A549 (cell line): ENCODE data around the gene USP6NL. TPM values are rescaled to one million over a fixed set of nuclear protein-coding genes. Genes with fewer than 3 reads are reported as not detected.

Experiments
- ATAC-seq, 2 experiments: fragments of 200-7000 bp in 1 of 2; fragments of >200 bp in 1 of 2; cut with Nextera tagmentation in 1 of 2; cut with Tn5 transposase in 1 of 2; 3 replicates each; pipeline versions ENCODE4 v1.8.0 to v1.9.1; 2018 to 2020; ENCODE audit warnings: mild to moderate bottlenecking in 1 of 2, moderate library complexity in 1 of 2
- CTCF ChIA-PET: fragments of 300-600 bp; sonication (Branson Sonifier 250); formaldehyde crosslinking; extraction: SDS; loops from one replicate; lab custom pipeline; 2021; ENCODE audit warnings: antibody characterized with exemption, inconsistent platforms; lab: Yijun Ruan, JAX
- POLR2A ChIA-PET: fragments of 350-600 bp; formaldehyde crosslinking; extraction: SDS; loops from one replicate; lab custom pipeline; 2021; ENCODE audit warnings: antibody characterized with exemption, inconsistent platforms; lab: Yijun Ruan, JAX
- DNase-seq, 2 experiments: peaks; one replicate each; pipeline versions ENCODE4 v3.0.0 to v3.0.0-alpha.2; 2011 to 2016; ENCODE audit warnings: low read depth in 1 of 2, low spot score in 1 of 2
- FAIRE-seq: peaks from 2 replicates; lab custom pipeline; 2011; peaks lifted over from hg19 to GRCh38; lab: Jason Lieb, UNC
- H3K27ac ChIP-seq, 2 experiments: fragments of >200 bp; sonication (Bioruptor Twin); formaldehyde crosslinking; 3 replicates each; pipeline ENCODE4 v1.5.1; 2016 to 2017
- H3K4me1 ChIP-seq: fragments of >200 bp; sonication (Bioruptor Twin); formaldehyde crosslinking; 3 replicates; pipeline ENCODE4 v1.6.1; 2016
- H3K4me2 ChIP-seq: fragments of >200 bp; sonication (Bioruptor Twin); formaldehyde crosslinking; 3 replicates; pipeline ENCODE4 v1.6.1; 2016
- H3K4me3 ChIP-seq: fragments of >200 bp; sonication (Bioruptor Twin); formaldehyde crosslinking; 3 replicates; pipeline ENCODE4 v1.5.1; 2016
- H3K9me3 ChIP-seq: fragments of >200 bp; sonication (Bioruptor Twin); formaldehyde crosslinking; 3 replicates; pipeline ENCODE4 v1.6.1; 2016
- ATOH8 ChIP-seq: fragments of 250-450 bp; sonication (Bioruptor Pico); IDR thresholded peaks from 2 replicates; pipeline ENCODE4 v1.5.0; 2020; ENCODE audit warnings: low read depth, mild to moderate bottlenecking, moderate library complexity
- BHLHE40 ChIP-seq: IDR thresholded peaks from 2 replicates; pipeline ENCODE4 v1.6.1; 2012; ENCODE audit warnings: low read depth, low read length, inconsistent platforms
- CBX8 ChIP-seq: fragments of 200-600 bp; sonication (generic); IDR thresholded peaks from 2 replicates; pipeline ENCODE4 v1.6.1; 2016
- CHD4 ChIP-seq: fragments of 200-600 bp; sonication (generic); IDR thresholded peaks from 2 replicates; pipeline ENCODE4 v1.6.1; 2016; ENCODE audit warnings: antibody characterized with exemption, mild to moderate bottlenecking, borderline replicate concordance
- CTCF ChIP-seq: fragments of >200 bp; sonication (Bioruptor Twin); formaldehyde crosslinking; IDR thresholded peaks from 3 replicates; pipeline ENCODE4 v1.5.1; 2016
- EHF ChIP-seq: fragments of 250-450 bp; sonication (Bioruptor Pico); IDR thresholded peaks from 2 replicates; pipeline ENCODE4 v1.5.0; 2020; ENCODE audit warnings: mild to moderate bottlenecking
- EHMT2 ChIP-seq: fragments of 200-600 bp; sonication (generic); IDR thresholded peaks from 2 replicates; pipeline ENCODE4 v1.6.1; 2016; ENCODE audit warnings: antibody characterized with exemption, low read depth, mild to moderate bottlenecking, moderate library complexity
- EP300 ChIP-seq, 2 experiments: fragments of >200 bp; sonication (Bioruptor Twin); formaldehyde crosslinking; IDR thresholded peaks; 2 replicates in 1 of 2; 3 replicates in 1 of 2; pipeline ENCODE4 v1.6.1; 2016 to 2017
- ESRRA ChIP-seq: fragments of 150-350 bp; IDR thresholded peaks from 2 replicates; pipeline ENCODE4 v1.6.1; 2014; ENCODE audit warnings: mild to moderate bottlenecking, low read length, borderline replicate concordance
- FOSB ChIP-seq: fragments of 250-450 bp; sonication (Bioruptor Pico); IDR thresholded peaks from 2 replicates; pipeline ENCODE4 v1.5.0; 2020; ENCODE audit warnings: mild to moderate bottlenecking, moderate library complexity
- FOSL2 ChIP-seq, 2 experiments: fragments of 450-650 bp in 1 of 2; fragments of >200 bp in 1 of 2; sonication (Bioruptor Twin) in 1 of 2; formaldehyde crosslinking; IDR thresholded peaks; 2 replicates each; pipeline versions ENCODE4 v1.5.0 to v1.6.1; 2016 to 2020; ENCODE audit warnings: mild to moderate bottlenecking in 1 of 2, moderate library complexity in 1 of 2
- GATA3 ChIP-seq: IDR thresholded peaks from 2 replicates; pipeline ENCODE4 v1.6.1; 2012; ENCODE audit warnings: borderline replicate concordance
- HES2 ChIP-seq: fragments of >200 bp; sonication (Bioruptor Twin); formaldehyde crosslinking; IDR thresholded peaks from 2 replicates; pipeline ENCODE4 v1.6.1; 2016
- HEYL ChIP-seq: fragments of 250-450 bp; sonication (Bioruptor Pico); IDR thresholded peaks from 2 replicates; pipeline ENCODE4 v1.8.0; 2021; ENCODE audit warnings: mild to moderate bottlenecking, moderate library complexity
- HMGXB4 ChIP-seq: fragments of 250-450 bp; sonication (Bioruptor Pico); IDR thresholded peaks from 2 replicates; pipeline ENCODE4 v1.5.0; 2021; ENCODE audit warnings: mild to moderate bottlenecking, moderate library complexity, borderline replicate concordance
- HOXB13 ChIP-seq: fragments of 250-450 bp; sonication (Bioruptor Pico); IDR thresholded peaks from 2 replicates; pipeline ENCODE4 v1.5.0; 2020; ENCODE audit warnings: low read depth, mild to moderate bottlenecking, moderate library complexity
- MAFK ChIP-seq: fragments of 450-650 bp; IDR thresholded peaks from 2 replicates; pipeline ENCODE4 v1.6.1; 2014; ENCODE audit not compliant: partially characterized antibody
- MAX ChIP-seq: IDR thresholded peaks from 2 replicates; pipeline ENCODE4 v1.6.1; 2012
- MAZ ChIP-seq: fragments of 150-350 bp; IDR thresholded peaks from 2 replicates; pipeline ENCODE4 v1.6.1; 2014; ENCODE audit warnings: antibody characterized with exemption, low read depth, low read length, borderline replicate concordance
- NPAS2 ChIP-seq: fragments of 250-450 bp; sonication (Bioruptor Pico); IDR thresholded peaks from 2 replicates; pipeline ENCODE4 v1.8.0; 2022; ENCODE audit warnings: mild to moderate bottlenecking, moderate library complexity, borderline replicate concordance
- NR3C1 ChIP-seq: fragments of >200 bp; sonication (Bioruptor Twin); formaldehyde crosslinking; IDR thresholded peaks from 3 replicates; pipeline ENCODE4 v1.6.1; 2017
- POLR2A ChIP-seq: IDR thresholded peaks from 2 replicates; pipeline ENCODE4 v1.6.1; 2012; ENCODE audit warnings: mild to moderate bottlenecking, low read length
- POLR2AphosphoS2 ChIP-seq: conservative IDR thresholded peaks from 2 replicates; pipeline ENCODE4 v1.6.1; 2012; ENCODE audit warnings: low read length, improper control_type of control experiment, inconsistent platforms
- RAD21 ChIP-seq, 2 experiments: fragments of >200 bp in 1 of 2; sonication (Bioruptor Twin) in 1 of 2; formaldehyde crosslinking in 1 of 2; IDR thresholded peaks in 1 of 2; conservative IDR thresholded peaks in 1 of 2; 2 replicates in 1 of 2; 3 replicates in 1 of 2; pipeline ENCODE4 v1.6.1; 2012 to 2018; ENCODE audit warnings: inconsistent platforms in 1 of 2
- RARB ChIP-seq: fragments of 250-450 bp; sonication (Bioruptor Pico); IDR thresholded peaks from 2 replicates; pipeline ENCODE4 v1.8.0; 2021; ENCODE audit warnings: mild to moderate bottlenecking, moderate library complexity
- RCOR1 ChIP-seq: fragments of 150-350 bp; IDR thresholded peaks from 2 replicates; pipeline ENCODE4 v1.6.1; 2014; ENCODE audit warnings: antibody characterized with exemption, low read length, low read depth
- SMC3 ChIP-seq: fragments of >200 bp; sonication (Bioruptor Twin); formaldehyde crosslinking; IDR thresholded peaks from 3 replicates; pipeline ENCODE4 v1.6.1; 2018; ENCODE audit warnings: inconsistent platforms
- SREBF2 ChIP-seq: fragments of 450-650 bp; IDR thresholded peaks from 2 replicates; pipeline ENCODE4 v1.6.1; 2014; ENCODE audit warnings: mild to moderate bottlenecking, moderate library complexity
- TP53 ChIP-seq: fragments of 250-450 bp; sonication (Bioruptor Pico); IDR thresholded peaks from 2 replicates; pipeline ENCODE4 v1.5.0; 2021; ENCODE audit warnings: mild to moderate bottlenecking, moderate library complexity
- ZC3H11A ChIP-seq: fragments of 450-650 bp; IDR thresholded peaks from 2 replicates; pipeline ENCODE4 v1.6.1; 2014; ENCODE audit warnings: antibody characterized with exemption, mild to moderate bottlenecking
- WGBS: methylation state at CpG from one replicate; pipeline ENCODE4 v1.1.6; 2017; ENCODE audit errors: missing lambda C conversion rate; 5-methylcytosine and 5-hydroxymethylcytosine counted together
- polyA plus RNA-seq, 4 experiments: library from polyadenylated mRNA; depleted of rRNA in 3 of 4; stranded (reverse); fragments of >200 nt; fragmentation: RNase III in 1 of 4; extraction: RNeasy Plus Mini Kit Qiagen cat#74134 plus additional on column Dnase treatment in 1 of 4; gene quantifications; 2 replicates in 3 of 4; 3 replicates in 1 of 4; pipeline ENCODE4 v1.2.3, GENCODE V29; 2011 to 2017

The USP6NL gene
- polyA plus RNA-seq, 2 of the 4 experiments (the other 2 are of a cell fraction), result 10.6 to 18.2 TPM

GRCh38 chr10:11442001-11442773 is 169.3 kb downstream of the USP6NL start:
- ChIA-PET POLR2A (no interaction called here), CTCF (interaction anchor here (0.6 kb wide), 1 partner anchor 23 kb away, joined by 3 read pairs; no protein-coding TSS in a partner anchor)
- no peak for ATAC-seq
- Histone ChIP-seq H3K27ac (no peak overlapping the region), H3K4me1 (no peaks in the 10 kb centered on the region), H3K9me3 (no peaks in the 10 kb centered on the region), H3K4me2 (no peak overlapping the region), H3K4me3 (no peak overlapping the region)
- 72% methylated on average over 15 of the region's 16 CpGs for WGBS
- FAIRE-seq, result no peak
- no peak for DNase-seq
- TF ChIP-seq FOSL2 (IDR thresholded peaks at IDR 0.05) (no peak), FOSL2 (CRISPR knock-in tag; IDR thresholded peaks at IDR 0.05) (no peak), RARB (CRISPR knock-in tag) (no peak), CTCF (no peak), ESRRA (no peak), HOXB13 (no peak), POLR2AphosphoS2 (no peak), SMC3 (no peak), MAZ (no peak), FOSB (CRISPR knock-in tag) (no peak), SREBF2 (no peak), MAFK (no peak), CBX8 (no peak), ATOH8 (no peak), EHMT2 (no peak), HMGXB4 (CRISPR knock-in tag) (no peak), MAX (no peak), GATA3 (no peak)

GRCh38 chr10:11441151-11441535 is 170.3 kb downstream of the USP6NL start:
- Histone ChIP-seq H3K9me3 (no peaks in the 10 kb centered on the region), H3K4me1 (no peaks in the 10 kb centered on the region), H3K4me3 (no peak overlapping the region), H3K27ac (no peak overlapping the region), H3K4me2 (no peak overlapping the region)
- CTCF ChIA-PET, result interaction anchor here (1.1 to 1.4 kb wide), 2 partner anchors 10 to 317 kb away, joined by 3 to 5 read pairs; no protein-coding TSS in a partner anchor
- DNase-seq, result no peak
- ATAC-seq, result no peak
- no peak for FAIRE-seq
- 55% methylated on average over 12 of the region's 16 CpGs for WGBS
- POLR2A ChIA-PET, result no interaction called here
- TF ChIP-seq POLR2AphosphoS2 (no peak), CHD4 (no peak), POLR2A (no peak), NPAS2 (CRISPR knock-in tag) (no peak), EHF (no peak), HES2 (no peak), SREBF2 (no peak), BHLHE40 (no peak), RCOR1 (no peak), TP53 (no peak), ZC3H11A (no peak), HEYL (CRISPR knock-in tag) (no peak), RAD21 (conservative IDR thresholded peaks at IDR 0.05 in 1 of 2, IDR thresholded peaks at IDR 0.05 in 1 of 2) (no peak), EP300 (IDR thresholded peaks at IDR 0.05) (no peak), NR3C1 (no peak), GATA3 (no peak), SMC3 (no peak)
